ENCODE data around the gene MUS81. TPM values are rescaled to one million over a fixed set of nuclear protein-coding genes. Genes with fewer than 3 reads are reported as not detected.

Gene MUS81
- total RNA-seq, 1 donor from 2014 or later = 45.0 TPM

GRCh38 chr11:65853246-65853979, 6.8 kb upstream of the MUS81 start:
- no peak for TF ChIP-seq CTCF (IDR thresholded peaks at IDR 0.05)
- Histone ChIP-seq H3K4me1 (peaks cover 7 to 16% of the 10 kb centered on the region in 2 donors), H3K4me3 (no peak overlapping the region), H3K9me3 (no peaks in the 10 kb centered on the region), H3K27ac (no peak overlapping the region), H3K27me3 (no peaks in the 10 kb centered on the region), H3K36me3 (peaks cover 50 to 55% of the 10 kb centered on the region in 2 donors)
- intact Hi-C loops (cut with DNase I) = loop anchor here (10.0 kb wide), 1 partner anchor 411 kb away; the partner anchor contains the start of gene RAB1B
- no peak for DNase-seq (ENCODE audit: low spot score in 2 of 2)

GRCh38 chr11:65854161-65854592, 6.1 kb upstream of the MUS81 start:
- no peak overlapping the region for H3K27ac ChIP-seq
- no peaks in the 10 kb centered on the region for H3K9me3 ChIP-seq
- TF ChIP-seq CTCF (IDR thresholded peaks at IDR 0.05) = no peak
- peaks cover 50 to 55% of the 10 kb centered on the region in 2 donors for H3K36me3 ChIP-seq
- H3K4me1 ChIP-seq = peaks cover 7 to 16% of the 10 kb centered on the region in 2 donors
- H3K27me3 ChIP-seq = no peaks in the 10 kb centered on the region
- intact Hi-C loops (cut with DNase I) = loop anchor here (10.0 kb wide), 1 partner anchor 411 kb away; the partner anchor contains the start of gene RAB1B
- H3K4me3 ChIP-seq = no peak overlapping the region
- no peak for DNase-seq (ENCODE audit: low spot score in 2 of 2)

- intact Hi-C loops (cut with DNase I) = loop anchor here (5.0 to 10.0 kb wide), 2 partner anchors 410 to 438 kb away; partner anchors contain the start of gene RAB1B
- no peaks in the 10 kb centered on the region for H3K9me3 ChIP-seq
- TF ChIP-seq CTCF (IDR thresholded peaks at IDR 0.05) = no peak
- peaks cover 50 to 55% of the 10 kb centered on the region in 2 donors for H3K36me3 ChIP-seq
- no peak overlapping the region for H3K4me3 ChIP-seq
- peaks cover 7 to 16% of the 10 kb centered on the region in 2 donors for H3K4me1 ChIP-seq
- no peak for DNase-seq (ENCODE audit: low spot score in 2 of 2)
- no peaks in the 10 kb centered on the region for H3K27me3 ChIP-seq
- no peak overlapping the region for H3K27ac ChIP-seq
Observed at GRCh38 chr11:65854852-65855837, 5.1 kb upstream of the MUS81 start.

GRCh38 chr11:65855927-65856363, 4.3 kb upstream of the MUS81 start:
- Histone ChIP-seq H3K27me3 (no peaks in the 10 kb centered on the region), H3K4me3 (peak overlapping the region; percentile 84 to 99), H3K9me3 (no peaks in the 10 kb centered on the region), H3K36me3 (peaks cover 47 to 53% of the 10 kb centered on the region in 2 donors), H3K4me1 (peaks cover 7 to 16% of the 10 kb centered on the region in 2 donors), H3K27ac (no peak overlapping the region)
- no peak for TF ChIP-seq CTCF (IDR thresholded peaks at IDR 0.05)
- intact Hi-C loops (cut with DNase I) = loop anchor here (5.0 to 10.0 kb wide), 2 partner anchors 409 to 439 kb away; partner anchors contain the start of gene RAB1B
- DNase-seq (ENCODE audit: low spot score in 2 of 2) = no peak

All from ascending aorta (tissue), 2 donors.